Neural cell (in vitro differentiated cells): ENCODE results near the gene GDA. TPM values are rescaled to one million over a fixed set of nuclear protein-coding genes. Genes with fewer than 3 reads are reported as not detected.

Experiments used
- H2AFZ ChIP-seq: fragments of 200-600, 300-800 bp; sonication (generic), shearing (Covaris generic); 2 replicates; pipeline ENCODE4 v1.6.0; 2014; ENCODE audit warnings: low read depth, mild to moderate bottlenecking, antibody characterized with exemption, low read length, moderate library complexity
- H3F3A ChIP-seq: fragments of 200-600 bp; shearing (Covaris generic); 2 replicates; pipeline ENCODE4 v1.6.1; 2016; ENCODE audit warnings: mild to moderate bottlenecking, moderate library complexity, mixed read lengths, antibody characterized with exemption, low read length; ENCODE audit not compliant: insufficient read depth, poor library complexity, severe bottlenecking
- H3K27ac ChIP-seq: fragments of 200-600, 300-800 bp; sonication (generic), shearing (Covaris generic); 2 replicates; pipeline ENCODE4 v1.5.1; 2014; ENCODE audit warnings: mild to moderate bottlenecking, low read length, moderate library complexity
- H3K27me3 ChIP-seq: fragments of 300-800, 200-600 bp; sonication (generic), shearing (Covaris generic); 2 replicates; pipeline ENCODE4 v1.6.0; 2014; ENCODE audit warnings: mild to moderate bottlenecking, low read depth, low read length, moderate library complexity; ENCODE audit not compliant: insufficient read depth
- H3K36me3 ChIP-seq: fragments of 300-800, 200-600 bp; sonication (generic), shearing (Covaris generic); 2 replicates; pipeline ENCODE4 v1.5.1; 2014; ENCODE audit warnings: mild to moderate bottlenecking, antibody characterized with exemption, low read length, moderate library complexity; ENCODE audit not compliant: insufficient read depth
- H3K4me2 ChIP-seq: fragments of 300-800, 200-600 bp; sonication (generic), shearing (Covaris generic); 2 replicates; pipeline ENCODE4 v1.6.0; 2014; ENCODE audit warnings: mild to moderate bottlenecking, low read length
- H3K4me3 ChIP-seq: fragments of 300-800, 200-600 bp; sonication (generic), shearing (Covaris generic); 2 replicates; pipeline ENCODE4 v1.5.1; 2014; ENCODE audit warnings: mild to moderate bottlenecking, low read length, moderate library complexity
- H3K79me2 ChIP-seq: fragments of 200-600 bp; shearing (Covaris generic); replicated peaks from 2 replicates; pipeline ENCODE4 v1.6.0; 2014; ENCODE audit warnings: mild to moderate bottlenecking, low read length, moderate library complexity; ENCODE audit not compliant: insufficient read depth
- H3K9ac ChIP-seq: fragments of 300-800, 200-600 bp; sonication (generic), shearing (Covaris generic); 2 replicates; pipeline ENCODE4 v1.6.1; 2016; ENCODE audit warnings: mild to moderate bottlenecking, low read length, mixed read lengths
- H3K9me2 ChIP-seq: fragments of 200-600 bp; shearing (Covaris generic); 2 replicates; pipeline ENCODE4 v1.6.1; 2016; ENCODE audit warnings: mild to moderate bottlenecking, low read length, mixed read lengths; ENCODE audit not compliant: insufficient read depth
- H3K9me3 ChIP-seq: fragments of 200-600, 300-800 bp; sonication (generic), shearing (Covaris generic); 2 replicates; pipeline ENCODE4 v1.6.1; 2016; ENCODE audit warnings: mild to moderate bottlenecking, mixed run types, low read length, moderate library complexity, mixed read lengths
- H4K20me1 ChIP-seq: fragments of 200-600 bp; shearing (Covaris generic); 2 replicates; pipeline ENCODE4 v1.6.1; 2016; ENCODE audit warnings: mild to moderate bottlenecking, mixed run types; ENCODE audit not compliant: insufficient read depth
- CTCF ChIP-seq: fragments of 450-650 bp; IDR thresholded peaks from 2 replicates; pipeline ENCODE4 v1.5.1; 2014; ENCODE audit warnings: antibody characterized with exemption, mild to moderate bottlenecking, moderate library complexity; ENCODE audit not compliant: poor library complexity, severe bottlenecking
- EP300 ChIP-seq: fragments of 450-650 bp; conservative IDR thresholded peaks from 2 replicates; pipeline ENCODE4 v1.6.1; 2014; ENCODE audit warnings: antibody characterized with exemption, mild to moderate bottlenecking, moderate library complexity; ENCODE audit not compliant: poor library complexity, severe bottlenecking
- REST ChIP-seq: IDR thresholded peaks from 2 replicates; pipeline ENCODE4 v1.6.1; 2012; ENCODE audit warnings: borderline replicate concordance
- TAF1 ChIP-seq: IDR thresholded peaks from 2 replicates; pipeline ENCODE4 v1.6.1; 2012; ENCODE audit warnings: low read depth
- polyA plus RNA-seq: library from polyadenylated mRNA; depleted of rRNA; stranded (reverse); fragments of >200 nt; gene quantifications from 2 replicates; pipeline ENCODE4 v1.2.3, GENCODE V29; 2014

Gene GDA
- polyA plus RNA-seq, 1 donor from 2014 or later = 0.26 TPM

- no peak overlapping the region for H2AFZ ChIP-seq
These were observed 7.3 kb downstream of the GDA start for GRCh38 chr9:72156586-72156985.

GRCh38 chr9:72158680-72159079 lies 9.4 kb downstream of the GDA start:
- no peaks in the 10 kb centered on the region for H3K9me3 ChIP-seq
- no peak overlapping the region for H3K27ac ChIP-seq
- H3K9me2 ChIP-seq = no peaks in the 10 kb centered on the region

More at GRCh38 chr9:72156586-72156985, 7.3 kb downstream of the GDA start:
- H3K27ac ChIP-seq = no peak overlapping the region
- H3F3A ChIP-seq = no peaks in the 10 kb centered on the region
- no peak overlapping the region for H3K9ac ChIP-seq
- H3K27me3 ChIP-seq = no peaks in the 10 kb centered on the region
- no peak overlapping the region for H3K4me3 ChIP-seq
- no peak overlapping the region for H3K4me2 ChIP-seq
- H3K9me3 ChIP-seq = no peaks in the 10 kb centered on the region
- H3K79me2 ChIP-seq = no peaks in the 10 kb centered on the region
- H3K36me3 ChIP-seq = no peaks in the 10 kb centered on the region
- H3K9me2 ChIP-seq = no peaks in the 10 kb centered on the region
- TF ChIP-seq TAF1 = no peak
- no peaks in the 10 kb centered on the region for H4K20me1 ChIP-seq

GRCh38 chr9:72160446-72161123 lies 11.3 kb downstream of the GDA start:
- Histone ChIP-seq H3K79me2 (no peaks in the 10 kb centered on the region), H3K9me2 (no peaks in the 10 kb centered on the region), H2AFZ (no peak overlapping the region), H3K9ac (no peak overlapping the region), H3K4me3 (no peak overlapping the region), H3K27me3 (no peaks in the 10 kb centered on the region), H3K36me3 (no peaks in the 10 kb centered on the region), H3K9me3 (no peaks in the 10 kb centered on the region), H3F3A (no peaks in the 10 kb centered on the region), H4K20me1 (no peaks in the 10 kb centered on the region), H3K27ac (no peak overlapping the region), H3K4me2 (no peak overlapping the region)
- no peak for TF ChIP-seq CTCF

More at GRCh38 chr9:72158680-72159079, 9.4 kb downstream of the GDA start:
- H3K79me2 ChIP-seq = no peaks in the 10 kb centered on the region
- H3F3A ChIP-seq = no peaks in the 10 kb centered on the region
- H3K36me3 ChIP-seq = no peaks in the 10 kb centered on the region
- no peak overlapping the region for H3K4me2 ChIP-seq
- no peaks in the 10 kb centered on the region for H4K20me1 ChIP-seq
- H3K27me3 ChIP-seq = no peaks in the 10 kb centered on the region
- no peak overlapping the region for H3K9ac ChIP-seq
- TF ChIP-seq EP300 = no peak
- TF ChIP-seq REST = no peak
- no peak overlapping the region for H2AFZ ChIP-seq
- H3K4me3 ChIP-seq = no peak overlapping the region
